Endodermal cell (in vitro differentiated cells): ENCODE results near the gene PLA2R1. TPM values are rescaled to one million over a fixed set of nuclear protein-coding genes. Genes with fewer than 3 reads are reported as not detected.
A peak's percentile ranks its signal among the peaks of the same experiment; 100 is the strongest.

Source experiments
- DNase-seq: peaks from one replicate; pipeline ENCODE4 v3.0.0-alpha.2; 2017
- H3K27ac ChIP-seq: 2 replicates; pipeline ENCODE4 v1.5.1; 2013; ENCODE audit warnings: mild to moderate bottlenecking, low read depth, low read length, moderate library complexity
- H3K27me3 ChIP-seq: 2 replicates; pipeline ENCODE4 v1.6.1; 2013; ENCODE audit warnings: mild to moderate bottlenecking, low read length, moderate library complexity; ENCODE audit not compliant: insufficient read depth, control insufficient read depth, poor library complexity, severe bottlenecking
- H3K36me3 ChIP-seq: 2 replicates; pipeline ENCODE4 v1.7.0; 2013; ENCODE audit warnings: mild to moderate bottlenecking, low read length, moderate library complexity; ENCODE audit not compliant: control insufficient read depth, insufficient read depth
- H3K4me1 ChIP-seq: one replicate; pipeline ENCODE4 v1.7.0; 2013; ENCODE audit warnings: low read length; ENCODE audit not compliant: control insufficient read depth, insufficient read depth
- H3K4me3 ChIP-seq: 2 replicates; pipeline ENCODE4 v1.5.1; 2013; ENCODE audit warnings: mild to moderate bottlenecking, low read length, moderate library complexity
- H3K9ac ChIP-seq: 2 replicates; pipeline ENCODE4 v1.6.1; 2013; ENCODE audit warnings: mild to moderate bottlenecking, low read length, moderate library complexity; ENCODE audit not compliant: poor library complexity, severe bottlenecking; ENCODE audit errors: extremely low read depth
- H3K9me3 ChIP-seq: 2 replicates; pipeline ENCODE4 v1.6.1; 2013; ENCODE audit warnings: mild to moderate bottlenecking, low read length, moderate library complexity; ENCODE audit not compliant: control insufficient read depth
- H3K27ac Mint-ChIP-seq: 2 replicates; pipeline ENCODE4 v1.8.0; 2020; ENCODE audit warnings: mixed read lengths
- H3K27me3 Mint-ChIP-seq: 2 replicates; pipeline ENCODE4 v1.8.0; 2021; ENCODE audit warnings: mild to moderate bottlenecking, mixed read lengths; ENCODE audit not compliant: insufficient read depth
- H3K36me3 Mint-ChIP-seq: 2 replicates; pipeline ENCODE4 v1.8.0; 2020; ENCODE audit warnings: low read depth, mixed read lengths
- H3K4me1 Mint-ChIP-seq: 2 replicates; pipeline ENCODE4 v1.8.0; 2020; ENCODE audit warnings: mixed read lengths
- H3K4me3 Mint-ChIP-seq: 2 replicates; pipeline ENCODE4 v1.8.0; 2020; ENCODE audit warnings: mild to moderate bottlenecking, moderate library complexity, mixed read lengths
- H3K9me3 Mint-ChIP-seq: 2 replicates; pipeline ENCODE4 v1.8.0; 2020; ENCODE audit warnings: mild to moderate bottlenecking, mixed read lengths
- CTCF ChIP-seq: fragments of 200-600 bp; sonication (generic); conservative IDR thresholded peaks from 2 replicates; pipeline ENCODE4 v1.5.0; 2021; ENCODE audit warnings: antibody characterized with exemption, mild to moderate bottlenecking
- WGBS, 2 experiments: methylation state at CpG; one replicate each; pipeline versions ENCODE4 v1.1.5 to v1.1.7; 2013; ENCODE audit warnings: missing lambda C conversion rate in 2 of 2, mixed read lengths in 1 of 2; ENCODE audit not compliant: insufficient coverage in 1 of 2, insufficient read length in 1 of 2; 5-methylcytosine and 5-hydroxymethylcytosine counted together
- total RNA-seq, 2 donors: library from RNA; stranded (reverse); fragmentation: NEBNext Ultra II Directional in 1 of 2; extraction: Animal tissue kit (Norgen Biotek cat#: 25700) in 1 of 2; gene quantifications; 2 replicates in 1 of 2; 3 replicates in 1 of 2; pipeline ENCODE4 v1.2.1, GENCODE V29; 2021

Gene PLA2R1
- total RNA-seq, 2 donors from 2014 or later: 1.4 to 1.8 TPM

DNA sequence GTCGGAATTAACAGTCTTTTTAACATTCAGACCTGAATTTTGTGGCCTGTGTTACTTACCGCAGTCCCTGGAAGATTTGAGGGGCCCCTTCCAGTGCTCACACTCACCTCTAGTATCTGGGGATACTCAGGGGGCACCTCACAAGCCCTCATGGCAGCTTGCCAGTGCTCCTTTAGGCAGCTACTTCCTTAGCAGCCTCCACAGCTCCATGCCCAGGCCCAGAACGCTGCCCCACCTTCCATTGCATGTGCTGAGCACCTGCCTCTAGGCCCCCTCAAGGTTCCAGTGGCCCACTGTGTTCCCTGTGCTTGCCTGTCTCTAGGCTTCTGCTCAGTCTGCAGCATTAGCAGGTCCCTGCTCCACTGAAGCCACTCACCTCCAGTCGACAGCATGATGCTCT, 30.0 kb upstream of the PLA2R1 start:
- H3K36me3 ChIP-seq: no peaks in the 10 kb centered on the region
- Mint-ChIP-seq H3K4me1 (no peaks in the 10 kb centered on the region), H3K27me3 (peaks cover 2% of the 10 kb centered on the region), H3K27ac (no peak overlapping the region), H3K4me3 (no peak overlapping the region), H3K36me3 (peaks cover 9% of the 10 kb centered on the region), H3K9me3 (peaks cover 65% of the 10 kb centered on the region)
- WGBS, 2 experiments: 90% methylated on average over 3 to 4 of the region's 4 CpGs
- TF ChIP-seq CTCF: no peak
- H3K27ac ChIP-seq: no peak overlapping the region
- no peak overlapping the region for H3K9ac ChIP-seq
- H3K9me3 ChIP-seq: peaks cover 50% of the 10 kb centered on the region
- H3K4me3 ChIP-seq: no peak overlapping the region
- H3K4me1 ChIP-seq: no peaks in the 10 kb centered on the region
- no peaks in the 10 kb centered on the region for H3K27me3 ChIP-seq
- DNase-seq: no peak

DNA sequence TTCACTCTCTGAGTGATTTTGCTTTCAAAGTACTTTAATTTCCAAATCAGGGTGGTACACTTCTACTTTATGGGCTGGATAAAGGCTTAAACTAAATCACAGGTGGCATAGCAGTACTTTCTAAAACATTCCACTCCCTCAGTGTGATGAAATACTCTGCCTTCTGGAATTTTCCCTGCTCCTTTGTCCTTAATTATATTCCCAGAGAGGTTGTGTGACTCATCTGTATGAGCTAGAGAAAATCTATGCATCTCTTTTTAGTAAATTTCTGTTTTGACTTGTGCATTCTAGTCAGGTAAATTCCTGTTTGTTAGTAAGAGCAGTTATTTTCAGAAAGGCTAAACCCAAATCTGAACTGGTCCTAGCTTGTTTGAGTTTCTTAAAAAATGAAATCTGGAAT, 29.0 kb upstream of the PLA2R1 start:
- no peak overlapping the region for H3K9ac ChIP-seq
- H3K4me3 Mint-ChIP-seq: no peak overlapping the region
- no peak for TF ChIP-seq CTCF
- peaks cover 60% of the 10 kb centered on the region for H3K9me3 ChIP-seq
- no peak for DNase-seq
- H3K27ac Mint-ChIP-seq: no peak overlapping the region
- H3K27ac ChIP-seq: no peak overlapping the region
- no peaks in the 10 kb centered on the region for H3K27me3 ChIP-seq
- peaks cover 76% of the 10 kb centered on the region for H3K9me3 Mint-ChIP-seq
- no peaks in the 10 kb centered on the region for H3K4me1 ChIP-seq
- H3K27me3 Mint-ChIP-seq: peaks cover 2% of the 10 kb centered on the region
- H3K4me3 ChIP-seq: no peak overlapping the region
- H3K36me3 Mint-ChIP-seq: peaks cover 9% of the 10 kb centered on the region
- no peaks in the 10 kb centered on the region for H3K4me1 Mint-ChIP-seq
- no peaks in the 10 kb centered on the region for H3K36me3 ChIP-seq

DNA sequence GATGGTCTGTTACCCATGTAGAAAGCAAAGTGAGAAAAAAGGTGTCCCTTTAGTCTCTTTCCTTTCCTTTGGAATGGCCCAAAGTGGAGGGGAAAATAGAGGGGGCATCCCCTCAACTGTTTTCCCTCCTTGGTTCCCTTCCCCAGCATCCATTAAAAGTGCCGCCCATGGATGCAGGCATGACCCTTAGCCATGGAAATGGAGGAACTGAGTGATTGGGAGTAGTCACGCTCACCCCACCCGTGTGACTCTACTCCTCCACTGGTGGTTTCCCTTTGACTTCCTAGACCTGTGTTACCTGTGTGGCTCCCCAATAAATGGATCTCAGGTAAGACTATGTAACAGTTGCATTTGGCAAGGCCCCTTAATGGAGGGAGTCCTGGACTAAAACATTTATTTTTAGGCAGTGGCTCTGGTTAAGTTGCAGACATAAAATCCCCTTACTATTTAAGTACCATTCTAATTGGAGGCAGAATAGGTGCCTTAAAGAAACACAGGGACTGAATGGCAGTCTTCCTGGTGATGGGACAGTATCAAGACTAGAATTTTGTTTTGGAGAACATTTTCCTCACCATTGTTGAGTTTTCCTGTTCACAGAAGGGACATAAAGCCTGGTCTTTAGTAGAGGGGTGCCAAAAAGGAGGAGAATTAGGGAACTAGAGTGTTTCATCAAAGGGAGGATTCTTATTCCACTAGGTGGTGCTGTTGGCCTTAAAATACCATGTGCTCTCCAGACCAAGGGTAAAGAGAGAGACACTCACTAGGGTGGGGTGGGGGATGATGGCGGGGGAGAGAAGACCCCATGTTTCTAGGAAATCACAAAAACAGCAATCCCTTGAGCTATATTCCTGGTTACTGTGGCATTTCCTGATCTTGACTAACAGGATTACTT, 25.7 kb upstream of the PLA2R1 start:
- Histone ChIP-seq H3K27me3 (no peaks in the 10 kb centered on the region), H3K4me3 (peak overlapping the region; percentile 21), H3K4me1 (no peaks in the 10 kb centered on the region), H3K9me3 (peaks cover 70% of the 10 kb centered on the region), H3K27ac (no peak overlapping the region), H3K9ac (no peak overlapping the region), H3K36me3 (no peaks in the 10 kb centered on the region)
- 81% methylated on average over 4 of the region's 4 CpGs; no CpG with 5 or more reads in 1 of the 2 experiments for WGBS, 2 experiments
- no peak overlapping the region for H3K4me3 Mint-ChIP-seq
- no peak overlapping the region for H3K27ac Mint-ChIP-seq
- H3K36me3 Mint-ChIP-seq: peaks cover 9% of the 10 kb centered on the region
- TF ChIP-seq CTCF: peak; percentile 56
- H3K9me3 Mint-ChIP-seq: peaks cover 86% of the 10 kb centered on the region
- DNase-seq: no peak
- H3K27me3 Mint-ChIP-seq: peaks cover 2% of the 10 kb centered on the region
- H3K4me1 Mint-ChIP-seq: no peaks in the 10 kb centered on the region
